ENCODE data around the gene FBXW5.

DNA sequence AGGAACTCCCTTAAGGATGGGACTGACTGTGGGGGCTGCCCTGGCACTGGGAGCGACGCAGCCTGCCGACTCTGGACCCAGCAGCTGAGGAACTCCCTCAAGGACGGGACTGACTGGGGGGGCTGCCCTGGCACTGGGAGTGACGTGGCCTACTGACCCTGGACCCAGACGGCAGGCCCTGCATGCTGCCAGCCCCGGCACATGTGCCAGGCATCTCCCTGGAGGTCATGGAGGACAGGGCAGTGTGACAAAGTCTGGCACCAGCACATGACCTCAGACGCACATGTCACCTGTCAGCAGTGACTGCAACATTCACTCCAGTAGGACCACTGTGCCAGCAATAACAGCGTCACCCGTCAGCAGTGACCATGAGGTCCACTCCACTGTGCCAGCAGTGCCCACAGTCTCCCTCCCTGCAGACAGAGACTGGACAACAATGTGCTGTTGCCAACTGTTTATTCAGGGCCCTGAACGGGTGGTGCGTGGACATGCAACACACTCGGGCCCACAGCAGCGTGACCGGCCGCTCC is 4.5 kb downstream of the FBXW5 start:
- TF ChIP-seq SPI1 (IDR thresholded peaks at IDR 0.05; ENCODE audit: low read depth, low read length), result no peak
- TF ChIP-seq POLR2A (IDR thresholded peaks at IDR 0.05; ENCODE audit: low read depth, low read length), result no peak
- TF ChIP-seq TAF1 (IDR thresholded peaks at IDR 0.05; ENCODE audit: low read depth, low read length), result no peak
- TF ChIP-seq POLR2AphosphoS5 (IDR thresholded peaks at IDR 0.05; ENCODE audit: low read depth, low read length), result no peak; the same call in 1 of the 2 replicates
- TF ChIP-seq PAX5 (IDR thresholded peaks at IDR 0.05; ENCODE audit: insufficient read depth, low read length, severe bottlenecking), result no peak
- no peak for TF ChIP-seq POU2F2 (IDR thresholded peaks at IDR 0.05; ENCODE audit: low read depth, low read length)

All from GM12891 (cell line).